CD4-positive, CD25-positive, alpha-beta regulatory T cell (primary cell): Measurements from ENCODE around the gene IL31RA. TPM values are rescaled to one million over a fixed set of nuclear protein-coding genes. Genes with fewer than 3 reads are reported as not detected.

ENCODE experiments used
- ATAC-seq, 2 donors: fragments of 150-1000 bp; cut with Tn5 transposase; one replicate each; pipeline ENCODE4 v1.10.0; 2021; ENCODE audit warnings: low read depth in 2 of 2, moderate number of reproducible peaks in 2 of 2, moderate library complexity in 1 of 2
- DNase-seq, 3 donors: peaks; one replicate each; pipeline versions ENCODE4 v3.0.0 to v3.0.0-alpha.2; 2012 to 2022; ENCODE audit warnings: mixed read lengths in 1 of 3
- H3K27ac ChIP-seq: one replicate; pipeline ENCODE4 v1.7.0; 2013; ENCODE audit warnings: mild to moderate bottlenecking, low read length; ENCODE audit not compliant: insufficient read depth, poor library complexity, severe bottlenecking
- H3K27me3 ChIP-seq: one replicate; pipeline ENCODE4 v1.7.0; 2013; ENCODE audit warnings: low read length; ENCODE audit not compliant: control insufficient read depth, insufficient read depth
- H3K36me3 ChIP-seq: one replicate; pipeline ENCODE4 v1.7.0; 2013; ENCODE audit warnings: mild to moderate bottlenecking, low read length, moderate library complexity; ENCODE audit not compliant: control insufficient read depth, insufficient read depth
- H3K4me1 ChIP-seq: 2 replicates; pipeline ENCODE4 v1.7.0; 2013; ENCODE audit warnings: mild to moderate bottlenecking, low read length; ENCODE audit not compliant: insufficient read depth, control insufficient read depth, poor library complexity, severe bottlenecking
- H3K4me3 ChIP-seq: one replicate; pipeline ENCODE4 v1.7.0; 2013; ENCODE audit warnings: low read depth, mild to moderate bottlenecking, low read length, moderate library complexity
- H3K9me3 ChIP-seq, 2 experiments: 1 replicate in 1 of 2; 2 replicates in 1 of 2; pipeline ENCODE4 v1.7.0; 2013; ENCODE audit warnings: low read length in 2 of 2, mild to moderate bottlenecking in 1 of 2, moderate library complexity in 1 of 2; ENCODE audit not compliant: control insufficient read depth in 2 of 2
- H3K27ac Mint-ChIP-seq, 3 donors: one replicate each; pipeline ENCODE4 v1.8.0; 2020 to 2022; ENCODE audit warnings: mild to moderate bottlenecking in 3 of 3, mixed read lengths in 3 of 3, moderate library complexity in 2 of 3
- H3K27me3 Mint-ChIP-seq: one replicate; pipeline ENCODE4 v1.8.0; 2022; ENCODE audit warnings: mild to moderate bottlenecking, mixed read lengths
- H3K36me3 Mint-ChIP-seq: one replicate; pipeline ENCODE4 v1.8.0; 2020; ENCODE audit warnings: mixed read lengths
- H3K4me1 Mint-ChIP-seq, 4 donors: one replicate each; pipeline ENCODE4 v1.8.0; 2020 to 2022; ENCODE audit warnings: mixed read lengths in 4 of 4, mild to moderate bottlenecking in 1 of 4
- H3K4me3 Mint-ChIP-seq, 4 donors: one replicate each; pipeline ENCODE4 v1.8.0; 2020 to 2022; ENCODE audit warnings: mild to moderate bottlenecking in 4 of 4, mixed read lengths in 4 of 4, moderate library complexity in 3 of 4
- H3K9me3 Mint-ChIP-seq, 7 donors: one replicate each; pipeline ENCODE4 v1.8.0; 2020 to 2022; ENCODE audit warnings: mixed read lengths in 7 of 7, mild to moderate bottlenecking in 3 of 7, moderate library complexity in 2 of 7
- polyA plus RNA-seq, 4 donors: library from polyadenylated mRNA; unstranded; fragments of 300-500 nt; fragmentation: Illumina TruSeq; gene quantifications; one replicate each; pipeline ENCODE4 v1.2.3, GENCODE V29; 2021
- total RNA-seq: library from RNA; stranded (reverse); gene quantifications from one replicate; pipeline ENCODE4 v1.2.3, GENCODE V29; 2022

The IL31RA gene
- total and polyA plus RNA-seq, 5 donors from 2014 or later = not detected

- Histone ChIP-seq H3K9me3 (no peaks in the 10 kb centered on the region), H3K27ac (no peak overlapping the region), H3K4me1 (peaks cover 10% of the 10 kb centered on the region), H3K36me3 (no peaks in the 10 kb centered on the region), H3K27me3 (no peaks in the 10 kb centered on the region), H3K4me3 (no peak overlapping the region)
- Mint-ChIP-seq H3K9me3 (no peaks in the 10 kb centered on the region), H3K27me3 (peaks cover 10% of the 10 kb centered on the region), H3K36me3 (no peaks in the 10 kb centered on the region), H3K27ac (no peak overlapping the region), H3K4me1 (peaks cover 4 to 9% (median 7%) of the 10 kb centered on the region in 4 donors), H3K4me3 (no peak overlapping the region)
- DNase-seq (no peak), ATAC-seq (no peak)
Observed at GRCh38 chr5:55927861-55928655, 76.9 kb downstream of the IL31RA start.

GRCh38 chr5:55929020-55929799 lies 78.1 kb downstream of the IL31RA start:
- H3K9me3 Mint-ChIP-seq = no peaks in the 10 kb centered on the region
- DNase-seq = no peak
- no peak overlapping the region for H3K27ac ChIP-seq
- peak overlapping the region in 1 of 4 donors; percentile 21 for H3K4me3 Mint-ChIP-seq
- H3K27me3 ChIP-seq = no peaks in the 10 kb centered on the region
- H3K27ac Mint-ChIP-seq = no peak overlapping the region
- peaks cover 10% of the 10 kb centered on the region for H3K27me3 Mint-ChIP-seq
- no peaks in the 10 kb centered on the region for H3K36me3 ChIP-seq
- H3K9me3 ChIP-seq = no peaks in the 10 kb centered on the region
- H3K4me1 Mint-ChIP-seq = peaks cover 0 to 3% (median 0%) of the 10 kb centered on the region in 4 donors
- no peak for ATAC-seq
- H3K4me3 ChIP-seq = no peak overlapping the region
- H3K36me3 Mint-ChIP-seq = no peaks in the 10 kb centered on the region
- H3K4me1 ChIP-seq = no peaks in the 10 kb centered on the region

- ATAC-seq (no peak), DNase-seq (no peak)
- no peak overlapping the region for H3K4me3 ChIP-seq
- H3K4me3 Mint-ChIP-seq = no peak overlapping the region
- no peaks in the 10 kb centered on the region for H3K9me3 ChIP-seq
- H3K36me3 ChIP-seq = no peaks in the 10 kb centered on the region
- H3K4me1 ChIP-seq = no peaks in the 10 kb centered on the region
- H3K27ac Mint-ChIP-seq = peak overlapping the region in 1 of 3 donors; percentile 52
- no peaks in the 10 kb centered on the region for H3K9me3 Mint-ChIP-seq
- no peaks in the 10 kb centered on the region for H3K36me3 Mint-ChIP-seq
- H3K27ac ChIP-seq = no peak overlapping the region
- H3K4me1 Mint-ChIP-seq = peaks cover 2 to 6% (median 4%) of the 10 kb centered on the region in 4 donors
- no peaks in the 10 kb centered on the region for H3K27me3 ChIP-seq
- peaks cover 5% of the 10 kb centered on the region for H3K27me3 Mint-ChIP-seq
Observed at GRCh38 chr5:55932700-55933099, 81.5 kb downstream of the IL31RA start.

GRCh38 chr5:55933377-55934114 lies 82.4 kb downstream of the IL31RA start:
- H3K27ac ChIP-seq = no peak overlapping the region
- Mint-ChIP-seq H3K4me3 (no peak overlapping the region), H3K27ac (peak overlapping the region in 2 of 3 donors; percentile 52 to 76), H3K4me1 (peaks cover 2 to 11% (median 9%) of the 10 kb centered on the region in 4 donors), H3K9me3 (no peaks in the 10 kb centered on the region), H3K36me3 (peaks cover 6% of the 10 kb centered on the region), H3K27me3 (no peaks in the 10 kb centered on the region)
- no peaks in the 10 kb centered on the region for H3K9me3 ChIP-seq
- no peaks in the 10 kb centered on the region for H3K27me3 ChIP-seq
- no peak for DNase-seq
- H3K36me3 ChIP-seq = no peaks in the 10 kb centered on the region
- no peaks in the 10 kb centered on the region for H3K4me1 ChIP-seq
- H3K4me3 ChIP-seq = no peak overlapping the region
- ATAC-seq = no peak

- no peaks in the 10 kb centered on the region for H3K9me3 Mint-ChIP-seq
- H3K4me3 ChIP-seq = no peak overlapping the region
- no peak for DNase-seq
- H3K27ac ChIP-seq = no peak overlapping the region
- H3K9me3 ChIP-seq = no peaks in the 10 kb centered on the region
- H3K4me1 ChIP-seq = peaks cover 2% of the 10 kb centered on the region
- peaks cover 5 to 18% (median 15%) of the 10 kb centered on the region in 4 donors for H3K4me1 Mint-ChIP-seq
- H3K36me3 ChIP-seq = peaks cover 5% of the 10 kb centered on the region
- H3K36me3 Mint-ChIP-seq = peaks cover 6% of the 10 kb centered on the region
- no peaks in the 10 kb centered on the region for H3K27me3 Mint-ChIP-seq
- H3K4me3 Mint-ChIP-seq = no peak overlapping the region
- H3K27me3 ChIP-seq = no peaks in the 10 kb centered on the region
- peak overlapping the region in 1 of 3 donors; percentile 52 for H3K27ac Mint-ChIP-seq
- no peak for ATAC-seq
Observed at GRCh38 chr5:55934115-55934613, 83.0 kb downstream of the IL31RA start.

- Mint-ChIP-seq H3K9me3 (no peaks in the 10 kb centered on the region), H3K4me3 (no peak overlapping the region), H3K27ac (peak overlapping the region in 1 of 3 donors; percentile 25), H3K4me1 (peaks cover 6 to 23% (median 20%) of the 10 kb centered on the region in 4 donors), H3K36me3 (peaks cover 9% of the 10 kb centered on the region), H3K27me3 (no peaks in the 10 kb centered on the region)
- DNase-seq (no peak), ATAC-seq (no peak)
- Histone ChIP-seq H3K27me3 (no peaks in the 10 kb centered on the region), H3K4me3 (no peak overlapping the region), H3K27ac (no peak overlapping the region), H3K4me1 (peaks cover 7% of the 10 kb centered on the region), H3K36me3 (peaks cover 5% of the 10 kb centered on the region), H3K9me3 (no peaks in the 10 kb centered on the region)
Observed at GRCh38 chr5:55934720-55935119, 83.6 kb downstream of the IL31RA start.

- Mint-ChIP-seq H3K27ac (peak overlapping the region in 1 of 3 donors; percentile 13), H3K4me3 (peak overlapping the region in 1 of 4 donors; percentile 15), H3K4me1 (peaks cover 13 to 28% (median 25%) of the 10 kb centered on the region in 4 donors), H3K27me3 (no peaks in the 10 kb centered on the region), H3K9me3 (no peaks in the 10 kb centered on the region), H3K36me3 (peaks cover 12% of the 10 kb centered on the region)
- ATAC-seq = no peak
- H3K27ac ChIP-seq = no peak overlapping the region
- no peaks in the 10 kb centered on the region for H3K9me3 ChIP-seq
- no peak for DNase-seq
- H3K27me3 ChIP-seq = no peaks in the 10 kb centered on the region
- H3K4me1 ChIP-seq = peaks cover 8% of the 10 kb centered on the region
- peaks cover 9% of the 10 kb centered on the region for H3K36me3 ChIP-seq
- no peak overlapping the region for H3K4me3 ChIP-seq
Observed at GRCh38 chr5:55935371-55935770, 84.2 kb downstream of the IL31RA start.
